ENCODE measurements around the gene JAK2.
"Not testable (repeated sequence)": the region's sequence is repeated elsewhere in the genome, so short reads cannot be mapped to it uniquely, and the experiment has no call there.

Gene JAK2

GRCh38 chr9:5043381-5043780 lies 58.3 kb downstream of the JAK2 start:
- DNase-seq: no peak

GRCh38 chr9:5044160-5044559 lies 59.1 kb downstream of the JAK2 start:
- no peak for DNase-seq

- no peak for DNase-seq
Measured at GRCh38 chr9:5052838-5053237, 67.8 kb downstream of the JAK2 start.

- no peak for DNase-seq
Measured at GRCh38 chr9:5062631-5063030, 77.6 kb downstream of the JAK2 start.

- DNase-seq: no peak
Measured at GRCh38 chr9:5072871-5073270, 87.8 kb downstream of the JAK2 start.

- DNase-seq: no peak
Measured at GRCh38 chr9:5073701-5074100, 88.6 kb downstream of the JAK2 start.

GRCh38 chr9:5085993-5086392 lies 100.9 kb downstream of the JAK2 start:
- no peak for DNase-seq

- no peak for DNase-seq
Measured at GRCh38 chr9:5089737-5090136, 104.7 kb downstream of the JAK2 start.

- DNase-seq: no peak
Measured at GRCh38 chr9:5095795-5096194, 110.7 kb downstream of the JAK2 start.

GRCh38 chr9:5099466-5099865 lies 114.4 kb downstream of the JAK2 start:
- DNase-seq: no peak

GRCh38 chr9:5101127-5101526 lies 116.1 kb downstream of the JAK2 start:
- DNase-seq: not testable (repeated sequence)

- not testable (repeated sequence) for DNase-seq
Measured at GRCh38 chr9:5106517-5106916, 121.4 kb downstream of the JAK2 start.

- no peak for DNase-seq
Measured at GRCh38 chr9:5110867-5111681, 126.0 kb downstream of the JAK2 start.

GRCh38 chr9:5111696-5112095 lies 126.6 kb downstream of the JAK2 start:
- no peak for DNase-seq

GRCh38 chr9:5112109-5112592 lies 127.1 kb downstream of the JAK2 start:
- DNase-seq: no peak

GRCh38 chr9:5112646-5113045 lies 127.6 kb downstream of the JAK2 start:
- no peak for DNase-seq

- no peak for DNase-seq
Measured at GRCh38 chr9:5113523-5113922, 128.5 kb downstream of the JAK2 start.

GRCh38 chr9:5113994-5114748 lies 129.1 kb downstream of the JAK2 start:
- no peak for DNase-seq

GRCh38 chr9:5122116-5122515 lies 137.0 kb downstream of the JAK2 start:
- DNase-seq: no peak

- no peak for DNase-seq
Measured at GRCh38 chr9:5122516-5122915, 137.4 kb downstream of the JAK2 start.

GRCh38 chr9:5140151-5140550 lies 155.1 kb downstream of the JAK2 start:
- DNase-seq: no peak

- no peak for DNase-seq
Measured at GRCh38 chr9:5144217-5144616, 159.1 kb downstream of the JAK2 start.

GRCh38 chr9:5146241-5146640 lies 161.2 kb downstream of the JAK2 start:
- DNase-seq: no peak

All from cerebellar nuclear complex (tissue), 1 donor.